ENCODE results near the gene MYO1G. TPM values are rescaled to one million over a fixed set of nuclear protein-coding genes. Genes with fewer than 3 reads are reported as not detected.

Gene MYO1G
- total RNA-seq, 4 donors from 2014 or later = 2.5 to 8.3 (median 6.4) TPM

- no peak for DNase-seq
- H3K36me3 ChIP-seq = peaks cover 0 to 11% (median 0%) of the 10 kb centered on the region in 4 donors
- in situ Hi-C loops (cut with MboI; ENCODE audit: low pct_ligation_motif_present in 1 of 4, low pct_unique_long_range_greater_than_20kb in 1 of 4, low sequenced_read_pairs in 3 of 4) = no loop called here
- no peaks in the 10 kb centered on the region for H3K27me3 ChIP-seq
- TF ChIP-seq POLR2AphosphoS5 (IDR thresholded peaks at IDR 0.05) (no peak), EP300 (IDR thresholded peaks at IDR 0.05; ENCODE audit: low read depth) (no peak), POLR2A (IDR thresholded peaks at IDR 0.05) (no peak), CTCF (IDR thresholded peaks at IDR 0.05) (no peak)
- intact Hi-C loops (cut with DNase I; ENCODE audit: low total_unique reads) = no loop called here
- H3K4me1 ChIP-seq = peaks cover 7 to 20% (median 14%) of the 10 kb centered on the region in 4 donors
- H3K9me3 ChIP-seq = no peaks in the 10 kb centered on the region
- peak overlapping the region in 1 of 4 donors; percentile 54 for H3K4me3 ChIP-seq
- WGBS, 2 donors (ENCODE audit: low coverage in 1 of 2) = 97 to 100% methylated on average over 2 to 7 of the region's 7 CpGs
- H3K27ac ChIP-seq = peak overlapping the region in 3 of 4 donors; percentile 89 to 93 (median 90)
These were observed 8.6 kb upstream of the MYO1G start for GRCh38 chr7:44987457-44987856.

GRCh38 chr7:44986218-44987053, 7.6 kb upstream of the MYO1G start:
- Histone ChIP-seq H3K27me3 (no peaks in the 10 kb centered on the region), H3K9me3 (no peaks in the 10 kb centered on the region), H3K4me1 (peaks cover 7 to 21% (median 14%) of the 10 kb centered on the region in 4 donors), H3K27ac (peak overlapping the region; percentile 89 to 96 (median 92)), H3K36me3 (peaks cover 0 to 11% (median 0%) of the 10 kb centered on the region in 4 donors), H3K4me3 (peak overlapping the region; percentile 35 to 55 (median 50))
- intact Hi-C loops (cut with DNase I; ENCODE audit: low total_unique reads) (no loop called here), in situ Hi-C loops (cut with MboI; ENCODE audit: low pct_ligation_motif_present in 1 of 4, low pct_unique_long_range_greater_than_20kb in 1 of 4, low sequenced_read_pairs in 3 of 4) (no loop called here)
- 1% methylated on average over 68 of the region's 68 CpGs; no CpG with 5 or more reads in 1 of the 2 donors for WGBS, 2 donors (ENCODE audit: low coverage in 1 of 2)
- peak; percentile 96 for DNase-seq
- TF ChIP-seq POLR2A (IDR thresholded peaks at IDR 0.05) = peak; percentile 94
- TF ChIP-seq CTCF (IDR thresholded peaks at IDR 0.05) = no peak
- peak; percentile 97 to 99 (median 98) for TF ChIP-seq POLR2AphosphoS5 (IDR thresholded peaks at IDR 0.05)

GRCh38 chr7:44985900-44986217, 7.0 kb upstream of the MYO1G start:
- 0 to 5% methylated on average over 1 to 8 of the region's 8 CpGs for WGBS, 2 donors (ENCODE audit: low coverage in 1 of 2)
- TF ChIP-seq POLR2A (IDR thresholded peaks at IDR 0.05) (no peak), CTCF (IDR thresholded peaks at IDR 0.05) (no peak)
- Histone ChIP-seq H3K36me3 (peaks cover 0 to 11% (median 0%) of the 10 kb centered on the region in 4 donors), H3K27ac (peak overlapping the region; percentile 89 to 96 (median 92)), H3K9me3 (no peaks in the 10 kb centered on the region), H3K4me3 (peak overlapping the region; percentile 35 to 55 (median 50)), H3K4me1 (peaks cover 7 to 26% (median 14%) of the 10 kb centered on the region in 4 donors), H3K27me3 (no peaks in the 10 kb centered on the region)
- no peak for DNase-seq
- intact Hi-C loops (cut with DNase I; ENCODE audit: low total_unique reads) = no loop called here
- in situ Hi-C loops (cut with MboI; ENCODE audit: low pct_ligation_motif_present in 1 of 4, low pct_unique_long_range_greater_than_20kb in 1 of 4, low sequenced_read_pairs in 3 of 4) = no loop called here

- WGBS, 2 donors (ENCODE audit: low coverage in 1 of 2) = 30 to 54% methylated on average over 2 to 6 of the region's 6 CpGs
- DNase-seq = no peak
- intact Hi-C loops (cut with DNase I; ENCODE audit: low total_unique reads) = no loop called here
- Histone ChIP-seq H3K36me3 (peaks cover 0 to 11% (median 0%) of the 10 kb centered on the region in 4 donors), H3K9me3 (no peaks in the 10 kb centered on the region), H3K4me3 (peak overlapping the region in 3 of 4 donors; percentile 45 to 55 (median 54)), H3K27ac (peak overlapping the region; percentile 89 to 96 (median 92)), H3K4me1 (peaks cover 7 to 31% (median 17%) of the 10 kb centered on the region in 4 donors), H3K27me3 (no peaks in the 10 kb centered on the region)
- TF ChIP-seq POLR2AphosphoS5 (IDR thresholded peaks at IDR 0.05) (no peak), POLR2A (IDR thresholded peaks at IDR 0.05) (no peak), CTCF (IDR thresholded peaks at IDR 0.05) (no peak), EP300 (IDR thresholded peaks at IDR 0.05; ENCODE audit: low read depth) (no peak)
- in situ Hi-C loops (cut with MboI; ENCODE audit: low pct_ligation_motif_present in 1 of 4, low pct_unique_long_range_greater_than_20kb in 1 of 4, low sequenced_read_pairs in 3 of 4) = no loop called here
These were observed 6.3 kb upstream of the MYO1G start for GRCh38 chr7:44985033-44985695.
